Transverse colon (tissue), 4 donors: Measurements from ENCODE around the gene ADAMTS14. TPM values are rescaled to one million over a fixed set of nuclear protein-coding genes. Genes with fewer than 3 reads are reported as not detected.

Source experiments
- DNase-seq: peaks from one replicate; pipeline ENCODE4 v3.0.0-alpha.2; 2019
- H3K27ac ChIP-seq, 4 donors: fragments of 200-600 bp; sonication (generic); 2 replicates each; pipeline ENCODE4 v1.5.1; 2016 to 2018; ENCODE audit warnings: inconsistent platforms in 4 of 4
- H3K27me3 ChIP-seq: fragments of 200-600 bp; sonication (generic); 2 replicates; pipeline ENCODE4 v1.5.1; 2017; ENCODE audit warnings: inconsistent platforms
- H3K36me3 ChIP-seq, 4 donors: fragments of 200-600 bp; sonication (generic); 2 replicates each; pipeline ENCODE4 v1.5.1; 2017 to 2019; ENCODE audit warnings: inconsistent platforms in 4 of 4
- H3K4me1 ChIP-seq, 4 donors: fragments of 200-600 bp; sonication (generic); 2 replicates each; pipeline ENCODE4 v1.5.1; 2017 to 2020; ENCODE audit warnings: inconsistent platforms in 4 of 4
- H3K4me3 ChIP-seq, 4 donors: fragments of 200-600 bp; sonication (generic); 1 replicate in 1 of 4; 2 replicates in 3 of 4; pipeline versions ENCODE4 v1.5.1 to v1.6.1; 2017 to 2019; ENCODE audit warnings: inconsistent platforms in 4 of 4
- H3K9me3 ChIP-seq, 2 donors: fragments of 200-600 bp; sonication (generic); 2 replicates each; pipeline ENCODE4 v1.5.1; 2017 to 2019; ENCODE audit warnings: inconsistent platforms in 2 of 2
- EP300 ChIP-seq: sonication (generic); formaldehyde crosslinking; IDR thresholded peaks from one replicate; pipeline ENCODE4 v1.6.1; 2017; ENCODE audit warnings: antibody characterized with exemption, low read depth
- POLR2A ChIP-seq: fragments of 450-650 bp; IDR thresholded peaks from one replicate; pipeline ENCODE4 v1.6.1; 2016; ENCODE audit warnings: antibody characterized with exemption, mild to moderate bottlenecking, moderate library complexity
- POLR2AphosphoS5 ChIP-seq, 3 donors: sonication (generic); formaldehyde crosslinking; IDR thresholded peaks; one replicate each; pipeline ENCODE4 v1.6.1; 2016; ENCODE audit warnings: antibody characterized with exemption in 3 of 3
- WGBS, 2 donors: methylation state at CpG; one replicate each; pipeline ENCODE4 v1.1.5; 2018; ENCODE audit warnings: low coverage in 1 of 2; 5-methylcytosine and 5-hydroxymethylcytosine counted together
- in situ Hi-C, 4 donors: fragments of 200-750 bp; cut with MboI; loops; one replicate each; pipeline versions ENCODE4 v1.15.0 to v1.15.1; 2017; ENCODE audit warnings: low sequenced_read_pairs in 3 of 4, low pct_ligation_motif_present in 1 of 4, low pct_unique_long_range_greater_than_20kb in 1 of 4
- intact Hi-C: fragments of 100-400 bp; cut with DNase I; formaldehyde crosslinking; loops from one replicate; pipeline ENCODE4 v1.15.1; 2023; ENCODE audit warnings: low total_unique reads
- total RNA-seq, 4 donors: library from RNA; depleted of rRNA; stranded (reverse); fragments of >200 nt; gene quantifications; one replicate each; pipeline ENCODE4 v1.1.0, GENCODE V29; 2016
- TF ChIP-seq, protein P1 (sequence below), 5 experiments: fragments of 200-600 bp in 3 of 5; fragments of 450-650 bp in 2 of 5; sonication (generic) in 3 of 5; IDR thresholded peaks; 1 replicate in 2 of 5; 2 replicates in 3 of 5; pipeline ENCODE4 v1.5.1; 2016 to 2017; ENCODE audit warnings: antibody characterized with exemption in 5 of 5, inconsistent platforms in 3 of 5, mild to moderate bottlenecking in 2 of 5, moderate library complexity in 1 of 5

Gene ADAMTS14
- total RNA-seq, 4 donors from 2014 or later = 0.95 to 3.8 (median 1.4) TPM

DNA sequence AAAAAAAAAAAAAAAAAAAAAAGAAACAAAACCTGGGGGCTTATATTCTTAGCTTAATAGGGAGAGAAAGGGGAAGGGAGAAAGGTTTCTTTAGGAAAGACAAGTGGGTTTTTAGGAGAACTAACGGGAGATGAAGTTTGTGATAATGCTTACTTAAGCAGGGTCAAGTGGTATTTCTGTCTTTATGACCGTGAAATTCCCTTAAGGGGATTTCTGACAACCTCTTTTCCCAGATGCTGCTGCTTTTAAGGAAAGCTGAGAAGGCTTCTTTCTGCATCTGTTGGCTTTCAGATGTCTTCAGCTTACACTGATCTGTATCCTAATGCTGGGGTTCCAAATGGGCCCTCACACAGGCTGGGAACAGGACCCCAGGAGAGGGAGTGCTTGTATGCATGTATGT, 42.6 kb downstream of the ADAMTS14 start:
- TF ChIP-seq POLR2A (no peak), EP300 (no peak), POLR2AphosphoS5 (IDR thresholded peaks at IDR 0.05) (no peak)
- TF ChIP-seq, protein P1, sequence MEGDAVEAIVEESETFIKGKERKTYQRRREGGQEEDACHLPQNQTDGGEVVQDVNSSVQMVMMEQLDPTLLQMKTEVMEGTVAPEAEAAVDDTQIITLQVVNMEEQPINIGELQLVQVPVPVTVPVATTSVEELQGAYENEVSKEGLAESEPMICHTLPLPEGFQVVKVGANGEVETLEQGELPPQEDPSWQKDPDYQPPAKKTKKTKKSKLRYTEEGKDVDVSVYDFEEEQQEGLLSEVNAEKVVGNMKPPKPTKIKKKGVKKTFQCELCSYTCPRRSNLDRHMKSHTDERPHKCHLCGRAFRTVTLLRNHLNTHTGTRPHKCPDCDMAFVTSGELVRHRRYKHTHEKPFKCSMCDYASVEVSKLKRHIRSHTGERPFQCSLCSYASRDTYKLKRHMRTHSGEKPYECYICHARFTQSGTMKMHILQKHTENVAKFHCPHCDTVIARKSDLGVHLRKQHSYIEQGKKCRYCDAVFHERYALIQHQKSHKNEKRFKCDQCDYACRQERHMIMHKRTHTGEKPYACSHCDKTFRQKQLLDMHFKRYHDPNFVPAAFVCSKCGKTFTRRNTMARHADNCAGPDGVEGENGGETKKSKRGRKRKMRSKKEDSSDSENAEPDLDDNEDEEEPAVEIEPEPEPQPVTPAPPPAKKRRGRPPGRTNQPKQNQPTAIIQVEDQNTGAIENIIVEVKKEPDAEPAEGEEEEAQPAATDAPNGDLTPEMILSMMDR (IDR thresholded peaks at IDR 0.05) = no peak
- intact Hi-C loops (no loop called here), in situ Hi-C loops (no loop called here)
- no peaks in the 10 kb centered on the region for H3K36me3 ChIP-seq
- no peak overlapping the region for H3K27ac ChIP-seq
- DNase-seq = no peak
- H3K4me1 ChIP-seq = peaks cover 0 to 9% (median 0%) of the 10 kb centered on the region in 4 donors
- no peak overlapping the region for H3K4me3 ChIP-seq
- no peaks in the 10 kb centered on the region for H3K27me3 ChIP-seq
- H3K9me3 ChIP-seq = no peaks in the 10 kb centered on the region
- 72 to 95% methylated on average over 2 of the region's 2 CpGs for WGBS, 2 donors

DNA sequence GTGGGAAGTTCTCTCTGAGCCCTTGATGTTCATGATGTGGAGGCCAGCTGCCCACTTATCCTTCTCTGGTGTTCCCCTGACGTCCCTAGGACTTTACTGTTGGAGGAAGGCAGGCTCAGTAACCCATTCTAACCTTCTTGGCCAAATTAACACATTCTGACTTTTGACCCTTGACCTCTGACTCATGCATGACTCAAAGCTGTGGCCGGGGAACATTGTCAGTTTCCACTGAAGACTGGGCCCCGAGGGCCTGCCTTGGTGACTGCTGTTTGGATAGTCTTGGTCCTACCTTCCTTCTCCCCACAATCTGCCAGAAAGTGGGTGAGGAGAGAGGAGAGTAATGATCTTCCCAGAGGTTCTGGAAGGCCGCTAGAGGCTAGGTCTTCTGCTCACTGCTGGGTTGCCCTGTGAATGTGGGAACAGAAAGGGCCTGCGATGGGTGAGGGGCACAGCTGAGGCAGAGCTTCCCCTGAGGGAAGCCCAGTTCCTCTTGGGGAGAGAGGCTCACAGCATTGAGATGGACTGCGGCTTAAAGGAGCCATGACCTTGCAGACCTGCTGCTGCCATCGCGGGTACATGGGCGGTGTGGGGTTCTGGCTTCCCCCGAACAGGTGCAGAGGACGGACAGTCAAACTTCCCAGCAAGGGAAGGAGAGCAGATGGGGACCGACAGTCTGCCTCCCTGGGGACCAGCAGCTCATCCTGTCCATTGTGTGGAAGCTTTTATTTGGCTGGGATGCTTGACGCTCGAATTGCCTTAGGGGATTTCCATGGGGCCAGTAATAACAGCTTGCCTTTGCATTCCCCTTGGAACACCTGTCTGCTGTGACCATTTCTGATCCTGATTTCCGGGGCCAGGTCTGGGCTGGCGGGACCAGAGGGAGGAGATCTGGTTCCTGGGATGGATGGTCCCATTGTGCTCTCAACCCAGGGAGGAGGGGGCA, 43.8 kb downstream of the ADAMTS14 start:
- in situ Hi-C loops = no loop called here
- DNase-seq = no peak
- peaks cover 0 to 9% (median 0%) of the 10 kb centered on the region in 4 donors for H3K4me1 ChIP-seq
- no peak overlapping the region for H3K4me3 ChIP-seq
- no peaks in the 10 kb centered on the region for H3K27me3 ChIP-seq
- no peaks in the 10 kb centered on the region for H3K36me3 ChIP-seq
- H3K9me3 ChIP-seq = no peaks in the 10 kb centered on the region
- 10 to 72% methylated on average over 3 to 16 of the region's 16 CpGs for WGBS, 2 donors
- TF ChIP-seq POLR2AphosphoS5 (IDR thresholded peaks at IDR 0.05) = no peak
- TF ChIP-seq EP300 = no peak
- no peak for TF ChIP-seq POLR2A
- TF ChIP-seq, protein P1 (IDR thresholded peaks at IDR 0.05) = no peak
- no peak overlapping the region for H3K27ac ChIP-seq
- intact Hi-C loops = no loop called here

DNA sequence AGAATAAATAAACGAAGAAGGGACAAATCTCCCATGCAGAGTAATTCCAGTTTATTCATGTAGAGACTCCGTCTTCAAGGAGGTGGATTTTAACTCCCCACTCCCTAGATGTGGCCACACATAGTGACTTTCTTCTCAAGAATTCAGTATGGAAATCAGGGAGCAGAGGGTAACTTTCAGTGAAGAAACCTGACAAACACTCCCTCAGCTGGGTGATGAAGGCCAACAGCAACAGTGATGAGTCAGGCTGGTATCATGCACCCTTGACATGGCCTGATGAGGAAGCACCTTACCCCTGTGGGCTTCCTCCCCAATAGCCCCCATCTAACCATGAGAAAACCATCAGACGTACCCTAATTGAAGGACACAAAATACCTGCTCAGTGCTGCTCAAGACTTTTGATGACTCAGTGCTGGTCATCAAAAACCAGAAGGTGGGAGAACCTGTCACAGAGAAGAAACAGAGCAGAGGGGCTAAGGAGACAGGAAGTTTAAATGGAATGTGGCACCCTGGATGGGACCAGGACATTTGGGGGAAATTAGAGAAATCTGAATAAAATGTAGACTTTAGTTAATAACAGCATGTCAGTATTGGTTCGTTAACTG, 50.6 kb downstream of the ADAMTS14 start:
- in situ Hi-C loops = no loop called here
- no peak overlapping the region for H3K4me3 ChIP-seq
- TF ChIP-seq POLR2AphosphoS5 (IDR thresholded peaks at IDR 0.05) (no peak), EP300 (no peak), POLR2A (no peak)
- TF ChIP-seq, protein P1 (IDR thresholded peaks at IDR 0.05) = no peak
- H3K27me3 ChIP-seq = no peaks in the 10 kb centered on the region
- no peak overlapping the region for H3K27ac ChIP-seq
- H3K36me3 ChIP-seq = no peaks in the 10 kb centered on the region
- intact Hi-C loops = no loop called here
- 74 to 91% methylated on average over 3 to 4 of the region's 4 CpGs for WGBS, 2 donors
- H3K9me3 ChIP-seq = no peaks in the 10 kb centered on the region
- no peak for DNase-seq
- no peaks in the 10 kb centered on the region for H3K4me1 ChIP-seq

DNA sequence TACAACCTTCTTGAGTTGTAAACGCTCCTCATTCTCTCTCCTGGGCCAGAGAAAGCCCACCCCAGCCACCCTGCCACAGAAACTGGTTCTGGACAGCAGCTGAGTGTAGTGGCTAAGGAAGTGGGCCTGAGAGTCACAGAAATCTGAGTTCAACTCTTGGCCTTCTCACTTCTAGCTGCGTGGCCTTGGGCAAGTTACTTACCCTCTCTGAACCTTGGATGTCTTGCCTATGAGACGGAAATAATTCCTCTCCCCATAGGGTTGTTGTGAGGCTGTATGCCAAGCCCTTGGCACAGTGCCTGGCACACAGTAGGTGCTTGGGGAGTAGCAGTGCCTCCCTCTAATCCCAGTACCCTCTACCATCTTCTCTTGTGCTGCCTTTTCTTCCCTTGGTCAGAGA, 51.5 kb downstream of the ADAMTS14 start:
- Histone ChIP-seq H3K36me3 (no peaks in the 10 kb centered on the region), H3K27me3 (no peaks in the 10 kb centered on the region), H3K4me3 (no peak overlapping the region), H3K27ac (no peak overlapping the region), H3K9me3 (no peaks in the 10 kb centered on the region), H3K4me1 (no peaks in the 10 kb centered on the region)
- TF ChIP-seq, protein P1 (IDR thresholded peaks at IDR 0.05) = no peak
- no peak for TF ChIP-seq POLR2A
- TF ChIP-seq EP300 = no peak
- TF ChIP-seq POLR2AphosphoS5 (IDR thresholded peaks at IDR 0.05) = no peak
- intact Hi-C loops = no loop called here
- in situ Hi-C loops = no loop called here
- DNase-seq = no peak
- WGBS, 2 donors = 88 to 100% methylated on average over 1 to 3 of the region's 3 CpGs
